ENCODE results near the gene HPCAL1. TPM values are rescaled to one million over a fixed set of nuclear protein-coding genes. Genes with fewer than 3 reads are reported as not detected.

Gene HPCAL1
- total and polyA plus RNA-seq, 10 of the 15 experiments (the other 5 are each of a cell fraction or from before 2014, with no cell fraction given), result 0.40 to 12.8 (median 7.9) TPM

DNA sequence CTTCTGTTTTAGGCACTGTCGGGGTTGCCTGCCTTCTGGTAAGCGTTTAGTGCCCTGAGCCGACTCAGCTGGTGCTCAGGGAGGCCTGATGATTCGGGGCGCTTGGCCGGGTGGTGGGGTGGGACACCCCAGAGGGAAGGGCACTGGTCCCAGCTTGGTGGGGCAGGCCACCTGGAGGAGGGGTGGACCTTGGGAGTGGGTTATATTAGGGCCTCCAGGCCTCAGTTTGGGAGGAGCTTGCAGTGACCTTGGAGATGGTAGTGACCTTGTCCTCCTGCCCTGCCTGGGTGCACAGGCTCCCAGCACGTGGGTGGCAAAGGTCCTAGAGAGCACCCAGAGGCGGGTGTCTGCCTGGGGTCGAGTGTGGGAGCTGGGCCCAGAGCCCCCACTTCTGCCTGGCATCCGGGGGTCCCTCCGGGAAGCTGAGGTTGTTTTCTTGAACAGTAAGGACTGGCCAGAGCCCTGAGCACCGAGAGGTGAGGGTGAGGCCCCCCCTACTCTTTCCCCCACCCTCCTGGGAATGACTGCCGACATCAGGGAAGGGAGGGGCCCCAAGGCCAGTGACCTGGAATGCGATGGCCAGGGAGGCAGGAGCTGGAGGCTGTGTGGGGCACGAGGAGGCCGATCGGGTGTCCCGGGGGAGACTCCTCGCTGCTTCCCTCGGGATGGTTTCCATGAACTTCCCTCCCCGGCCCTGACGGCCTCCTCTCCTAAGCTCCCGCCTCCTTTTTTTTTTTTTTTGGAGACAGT, 61.3 kb downstream of the HPCAL1 start:
- ChIA-PET SMC1A (ENCODE audit: uncharacterized antibody, unreplicated experiment) (no interaction called here), RAD21 (ENCODE audit: unreplicated experiment) (interaction anchor here (1.2 kb wide), 2 partner anchors 43 to 45 kb away, joined by 3 read pairs; no protein-coding TSS in a partner anchor), POLR2A (no interaction called here), CTCF (interaction anchor here (2.8 kb wide), 1 partner anchor 46 kb away, joined by 9 read pairs; no protein-coding TSS in a partner anchor)
- H3K9me3 ChIP-seq (replicated peaks; ENCODE audit: control insufficient read depth, insufficient read depth, low read length), result no peaks in the 10 kb centered on the region
- ATAC-seq (no peak), DNase-seq (ENCODE audit: low read depth, low spot score) (no peak), FAIRE-seq (no peak)
- H3K27me3 ChIP-seq (replicated peaks in 1 of 2; ENCODE audit: control insufficient read depth in 2 of 2, insufficient read depth in 2 of 2, low read length in 1 of 2), result no peaks in the 10 kb centered on the region
- H2AFZ ChIP-seq (ENCODE audit: control insufficient read depth, low read depth, low read length), result no peak overlapping the region
- in situ Hi-C loops (cut with MboI) (no loop called here), intact Hi-C loops (cut with micrococcal nuclease; ENCODE audit: unreplicated experiment) (no loop called here)
- TF ChIP-seq YY1 (IDR thresholded peaks at IDR 0.05; ENCODE audit: low read depth, low read length) (no peak), EGR1 (IDR thresholded peaks at IDR 0.05; ENCODE audit: borderline replicate concordance in 1 of 2, low read depth in 2 of 2, low read length in 2 of 2) (no peak), ZNF384 (IDR thresholded peaks at IDR 0.05; ENCODE audit: borderline replicate concordance, low read depth, low read length) (no peak), FOXM1 (IDR thresholded peaks at IDR 0.05; ENCODE audit: low read depth, low read length) (no peak), SP1 (IDR thresholded peaks at IDR 0.05; ENCODE audit: low read depth, low read length) (no peak), BCL11A (IDR thresholded peaks at IDR 0.05; ENCODE audit: low read depth, low read length) (no peak), MEF2B (IDR thresholded peaks at IDR 0.05; ENCODE audit: partially characterized antibody, poor library complexity, severe bottlenecking) (no peak), SMAD5 (IDR thresholded peaks at IDR 0.05; ENCODE audit: low read depth) (no peak), TARDBP (IDR thresholded peaks at IDR 0.05; ENCODE audit: borderline replicate concordance) (no peak), BACH1 (IDR thresholded peaks at IDR 0.05; ENCODE audit: borderline replicate concordance) (no peak), IKZF2 (IDR thresholded peaks at IDR 0.05) (no peak)
- TF ChIP-seq, protein P1, sequence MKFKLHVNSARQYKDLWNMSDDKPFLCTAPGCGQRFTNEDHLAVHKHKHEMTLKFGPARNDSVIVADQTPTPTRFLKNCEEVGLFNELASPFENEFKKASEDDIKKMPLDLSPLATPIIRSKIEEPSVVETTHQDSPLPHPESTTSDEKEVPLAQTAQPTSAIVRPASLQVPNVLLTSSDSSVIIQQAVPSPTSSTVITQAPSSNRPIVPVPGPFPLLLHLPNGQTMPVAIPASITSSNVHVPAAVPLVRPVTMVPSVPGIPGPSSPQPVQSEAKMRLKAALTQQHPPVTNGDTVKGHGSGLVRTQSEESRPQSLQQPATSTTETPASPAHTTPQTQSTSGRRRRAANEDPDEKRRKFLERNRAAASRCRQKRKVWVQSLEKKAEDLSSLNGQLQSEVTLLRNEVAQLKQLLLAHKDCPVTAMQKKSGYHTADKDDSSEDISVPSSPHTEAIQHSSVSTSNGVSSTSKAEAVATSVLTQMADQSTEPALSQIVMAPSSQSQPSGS (IDR thresholded peaks at IDR 0.05; ENCODE audit: low read length), result no peak
- no peak overlapping the region for H3K4me2 ChIP-seq (ENCODE audit: control insufficient read depth, insufficient read depth)
- BruUV-seq (replicated peaks), result no TSS peak
- H3K9ac ChIP-seq (ENCODE audit: control insufficient read depth, insufficient read depth, low read length), result no peak overlapping the region
- WGBS (ENCODE audit: insufficient coverage, insufficient replicate concordance, low lambda C conversion rate, missing lambda C conversion rate), result 30% methylated on average over 14 of the region's 23 CpGs
- no peak overlapping the region for H3K4me3 ChIP-seq
- H3K27ac ChIP-seq (ENCODE audit: control insufficient read depth, insufficient read depth), result no peak overlapping the region
- H4K20me1 ChIP-seq (ENCODE audit: control insufficient read depth, insufficient read depth), result no peaks in the 10 kb centered on the region
- H3K36me3 ChIP-seq (ENCODE audit: control insufficient read depth in 2 of 2, insufficient read depth in 2 of 2, low read length in 1 of 2), result no peaks in the 10 kb centered on the region
- H3K4me1 ChIP-seq (ENCODE audit: control insufficient read depth, insufficient read depth, low read length), result no peaks in the 10 kb centered on the region
- H3K79me2 ChIP-seq (ENCODE audit: control insufficient read depth, insufficient read depth, low read length), result no peaks in the 10 kb centered on the region
